Natural killer cell (primary cell): Measurements from ENCODE around the gene SEPTIN8. TPM values are rescaled to one million over a fixed set of nuclear protein-coding genes. Genes with fewer than 3 reads are reported as not detected.

Experiments
- ATAC-seq, 3 donors: fragments of 150-1000 bp in 2 of 3; fragments of 200-7000 bp in 1 of 3; cut with Tn5 transposase; 1 replicate in 1 of 3; 2 replicates in 2 of 3; pipeline ENCODE4 v1.10.0; 2021; ENCODE audit warnings: mild to moderate bottlenecking in 2 of 3, moderate library complexity in 2 of 3
- DNase-seq, 2 donors: peaks; one replicate each; pipeline versions ENCODE4 v3.0.0 to v3.0.0-alpha.2; 2013 to 2021; ENCODE audit warnings: mixed read lengths in 1 of 2
- H3K27ac ChIP-seq: one replicate; pipeline ENCODE4 v1.5.1; 2013; ENCODE audit warnings: mild to moderate bottlenecking, low read length
- H3K27me3 ChIP-seq: one replicate; pipeline ENCODE4 v1.6.1; 2013; ENCODE audit warnings: low read length; ENCODE audit not compliant: control insufficient read depth, insufficient read depth
- H3K36me3 ChIP-seq: one replicate; pipeline ENCODE4 v1.6.1; 2013; ENCODE audit warnings: low read length; ENCODE audit not compliant: control insufficient read depth, insufficient read depth
- H3K4me1 ChIP-seq: one replicate; pipeline ENCODE4 v1.6.1; 2013; ENCODE audit warnings: low read length; ENCODE audit not compliant: control insufficient read depth, insufficient read depth
- H3K4me3 ChIP-seq: one replicate; pipeline ENCODE4 v1.5.1; 2013; ENCODE audit warnings: low read length
- H3K9me3 ChIP-seq: one replicate; pipeline ENCODE4 v1.6.1; 2013; ENCODE audit warnings: low read length; ENCODE audit not compliant: control insufficient read depth, insufficient read depth
- H3K27ac Mint-ChIP-seq, 2 donors: one replicate each; pipeline ENCODE4 v1.8.0; 2022; ENCODE audit warnings: mild to moderate bottlenecking in 2 of 2, mixed read lengths in 2 of 2, moderate library complexity in 1 of 2
- H3K27me3 Mint-ChIP-seq, 2 donors: one replicate each; pipeline ENCODE4 v1.8.0; 2022; ENCODE audit warnings: low read depth in 2 of 2, mixed read lengths in 2 of 2
- H3K36me3 Mint-ChIP-seq: one replicate; pipeline ENCODE4 v1.8.0; 2022; ENCODE audit warnings: mixed read lengths
- H3K4me1 Mint-ChIP-seq, 2 donors: one replicate each; pipeline ENCODE4 v1.8.0; 2022; ENCODE audit warnings: mixed read lengths in 2 of 2
- H3K4me3 Mint-ChIP-seq: one replicate; pipeline ENCODE4 v1.8.0; 2022; ENCODE audit warnings: mild to moderate bottlenecking, moderate library complexity, mixed read lengths
- H3K9me3 Mint-ChIP-seq, 2 donors: one replicate each; pipeline ENCODE4 v1.8.0; 2022; ENCODE audit warnings: mixed read lengths in 2 of 2
- WGBS: methylation state at CpG from one replicate; pipeline ENCODE4 v1.1.7; 2013; ENCODE audit warnings: missing lambda C conversion rate; ENCODE audit not compliant: insufficient coverage; 5-methylcytosine and 5-hydroxymethylcytosine counted together
- intact Hi-C: fragments of 100-400 bp; cut with micrococcal nuclease; formaldehyde crosslinking; loops from one replicate; pipeline ENCODE4 v1.14.2; 2022
- total RNA-seq, 4 donors: library from RNA; stranded (reverse); fragments of 120-200 nt in 1 of 4; gene quantifications; one replicate each; pipeline versions ENCODE4 v1.2.3 to v1.2.4, GENCODE V29; 2013 to 2022
- TF ChIP-seq, protein P1 (sequence below): fragments of 200-600 bp; IDR thresholded peaks from one replicate; pipeline ENCODE4 v1.8.0; 2022; ENCODE audit warnings: antibody characterized with exemption

SEPTIN8 gene
- total RNA-seq, 3 donors from 2014 or later (not counting 1 experiment from before 2014, with no cell fraction given) = 5.2 to 17.0 (median 9.4) TPM

GRCh38 chr5:132760601-132761317 lies 16.3 kb downstream of the SEPTIN8 start:
- Histone ChIP-seq H3K27ac (no peak overlapping the region), H3K36me3 (no peaks in the 10 kb centered on the region), H3K9me3 (no peaks in the 10 kb centered on the region), H3K27me3 (no peaks in the 10 kb centered on the region), H3K4me1 (no peaks in the 10 kb centered on the region), H3K4me3 (no peak overlapping the region)
- H3K4me3 Mint-ChIP-seq = no peak overlapping the region
- DNase-seq = no peak
- no peaks in the 10 kb centered on the region for H3K36me3 Mint-ChIP-seq
- H3K27ac Mint-ChIP-seq = no peak overlapping the region
- no peak for ATAC-seq
- no peaks in the 10 kb centered on the region for H3K9me3 Mint-ChIP-seq
- intact Hi-C loops = no loop called here
- TF ChIP-seq, protein P1, sequence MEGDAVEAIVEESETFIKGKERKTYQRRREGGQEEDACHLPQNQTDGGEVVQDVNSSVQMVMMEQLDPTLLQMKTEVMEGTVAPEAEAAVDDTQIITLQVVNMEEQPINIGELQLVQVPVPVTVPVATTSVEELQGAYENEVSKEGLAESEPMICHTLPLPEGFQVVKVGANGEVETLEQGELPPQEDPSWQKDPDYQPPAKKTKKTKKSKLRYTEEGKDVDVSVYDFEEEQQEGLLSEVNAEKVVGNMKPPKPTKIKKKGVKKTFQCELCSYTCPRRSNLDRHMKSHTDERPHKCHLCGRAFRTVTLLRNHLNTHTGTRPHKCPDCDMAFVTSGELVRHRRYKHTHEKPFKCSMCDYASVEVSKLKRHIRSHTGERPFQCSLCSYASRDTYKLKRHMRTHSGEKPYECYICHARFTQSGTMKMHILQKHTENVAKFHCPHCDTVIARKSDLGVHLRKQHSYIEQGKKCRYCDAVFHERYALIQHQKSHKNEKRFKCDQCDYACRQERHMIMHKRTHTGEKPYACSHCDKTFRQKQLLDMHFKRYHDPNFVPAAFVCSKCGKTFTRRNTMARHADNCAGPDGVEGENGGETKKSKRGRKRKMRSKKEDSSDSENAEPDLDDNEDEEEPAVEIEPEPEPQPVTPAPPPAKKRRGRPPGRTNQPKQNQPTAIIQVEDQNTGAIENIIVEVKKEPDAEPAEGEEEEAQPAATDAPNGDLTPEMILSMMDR = no peak
- 95% methylated on average over 21 of the region's 21 CpGs for WGBS
- no peaks in the 10 kb centered on the region for H3K27me3 Mint-ChIP-seq
- no peaks in the 10 kb centered on the region for H3K4me1 Mint-ChIP-seq

GRCh38 chr5:132760049-132760420 lies 17.0 kb downstream of the SEPTIN8 start:
- intact Hi-C loops = no loop called here
- Mint-ChIP-seq H3K27me3 (peaks cover 0 to 3% of the 10 kb centered on the region in 2 donors), H3K4me1 (no peaks in the 10 kb centered on the region), H3K9me3 (no peaks in the 10 kb centered on the region), H3K36me3 (no peaks in the 10 kb centered on the region), H3K27ac (no peak overlapping the region), H3K4me3 (no peak overlapping the region)
- ATAC-seq = no peak
- Histone ChIP-seq H3K27me3 (no peaks in the 10 kb centered on the region), H3K4me1 (no peaks in the 10 kb centered on the region), H3K36me3 (no peaks in the 10 kb centered on the region), H3K9me3 (no peaks in the 10 kb centered on the region), H3K4me3 (no peak overlapping the region), H3K27ac (no peak overlapping the region)
- TF ChIP-seq, protein P1 = no peak
- DNase-seq = no peak
- 95% methylated on average over 12 of the region's 12 CpGs for WGBS

- TF ChIP-seq, protein P1 = no peak
These were observed 17.7 kb downstream of the SEPTIN8 start for GRCh38 chr5:132759114-132760048.

More at GRCh38 chr5:132759114-132760048, 17.7 kb downstream of the SEPTIN8 start:
- H3K4me1 Mint-ChIP-seq = no peaks in the 10 kb centered on the region
- 94% methylated on average over 13 of the region's 13 CpGs for WGBS
- ATAC-seq (no peak), DNase-seq (no peak)
- Histone ChIP-seq H3K4me3 (no peak overlapping the region), H3K9me3 (no peaks in the 10 kb centered on the region), H3K36me3 (no peaks in the 10 kb centered on the region), H3K4me1 (no peaks in the 10 kb centered on the region), H3K27me3 (no peaks in the 10 kb centered on the region), H3K27ac (no peak overlapping the region)
- no peak overlapping the region for H3K4me3 Mint-ChIP-seq
- no peaks in the 10 kb centered on the region for H3K36me3 Mint-ChIP-seq
- H3K27ac Mint-ChIP-seq = no peak overlapping the region
- peaks cover 0 to 4% of the 10 kb centered on the region in 2 donors for H3K27me3 Mint-ChIP-seq
- intact Hi-C loops = no loop called here
- no peaks in the 10 kb centered on the region for H3K9me3 Mint-ChIP-seq
